HepG2 (cell line): ENCODE measurements around the gene VWA5B1.

Source experiments
- ARID2 ChIP-seq: sonication (generic); formaldehyde crosslinking; IDR thresholded peaks from 2 replicates; pipeline ENCODE4 v1.8.1; 2022; ENCODE audit warnings: mild to moderate bottlenecking, missing genetic modification reagents, borderline replicate concordance
- CTCF ChIP-seq: sonication (generic); formaldehyde crosslinking; IDR thresholded peaks from 2 replicates; pipeline ENCODE4 v1.5.0; 2020; ENCODE audit warnings: mild to moderate bottlenecking, missing genetic modification reagents, moderate library complexity
- EP300 ChIP-seq, 3 experiments: sonication (generic) in 1 of 3; formaldehyde crosslinking in 1 of 3; IDR thresholded peaks; 2 replicates each; pipeline versions ENCODE4 v1.5.1 to v1.6.1; 2011 to 2020; ENCODE audit warnings: low read depth in 2 of 3, low read length in 2 of 3, borderline replicate concordance in 1 of 3, improper control_type of control experiment in 1 of 3, mild to moderate bottlenecking in 1 of 3, missing genetic modification reagents in 1 of 3, moderate library complexity in 1 of 3
- IRF2 ChIP-seq: IDR thresholded peaks from 2 replicates; pipeline ENCODE4 v1.6.1; 2018; ENCODE audit warnings: missing genetic modification reagents, missing compliant biosample characterization
- SIN3A ChIP-seq: IDR thresholded peaks from 2 replicates; pipeline ENCODE4 v1.6.1; 2011; ENCODE audit warnings: low read depth, mild to moderate bottlenecking, control low read depth, low read length, borderline replicate concordance
- SMC3 ChIP-seq: IDR thresholded peaks from 2 replicates; pipeline ENCODE4 v1.6.1; 2011; ENCODE audit warnings: low read length, improper control_type of control experiment
- SP1 ChIP-seq, 2 experiments: fragments of 450-650 bp in 1 of 2; sonication (generic) in 1 of 2; formaldehyde crosslinking in 1 of 2; IDR thresholded peaks; 2 replicates each; pipeline versions ENCODE4 v1.4.0 to v1.6.1; 2016 to 2020; ENCODE audit warnings: missing genetic modification reagents in 1 of 2
- ZNF282 ChIP-seq: fragments of 450-650 bp; IDR thresholded peaks from 2 replicates; pipeline ENCODE4 v1.6.1; 2018; ENCODE audit not compliant: partially characterized antibody
- ZNF589 ChIP-seq: sonication (generic); formaldehyde crosslinking; conservative IDR thresholded peaks from 2 replicates; pipeline ENCODE4 v1.8.0; 2022; ENCODE audit warnings: mild to moderate bottlenecking, moderate library complexity, missing genetic modification reagents
- ZNF775 ChIP-seq: sonication (generic); formaldehyde crosslinking; IDR thresholded peaks from 2 replicates; pipeline ENCODE4 v1.4.0; 2020; ENCODE audit warnings: missing genetic modification reagents, mild to moderate bottlenecking, moderate library complexity, borderline replicate concordance
- TF ChIP-seq, protein P1 (sequence below): IDR thresholded peaks from 2 replicates; pipeline ENCODE4 v1.6.1; 2012; ENCODE audit warnings: inconsistent platforms

DNA sequence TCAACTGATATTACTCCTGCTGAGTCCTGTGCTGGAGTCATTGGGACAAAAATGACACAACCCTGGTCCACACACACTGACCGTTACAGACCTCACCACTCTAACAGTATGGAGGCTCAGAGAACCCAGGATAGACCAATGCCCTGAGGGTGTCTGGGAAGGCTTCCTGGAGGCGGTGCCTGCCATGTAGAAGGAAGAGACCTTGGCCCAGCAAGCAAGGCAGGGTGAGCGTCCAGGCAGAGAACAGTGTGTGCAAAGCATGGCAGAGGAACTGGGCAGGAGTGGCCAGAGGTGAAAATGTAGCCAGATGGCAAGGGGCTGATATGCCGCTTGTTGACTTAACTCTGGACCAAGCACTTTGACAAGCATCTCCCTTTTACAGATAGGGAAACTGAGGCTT lies 85.5 kb downstream of the VWA5B1 start:
- TF ChIP-seq SP1 (IDR thresholded peaks at IDR 0.05): no peak
- TF ChIP-seq SP1 (CRISPR knock-in tag; IDR thresholded peaks at IDR 0.05): no peak
- TF ChIP-seq CTCF (CRISPR knock-in tag): no peak
- no peak for TF ChIP-seq IRF2 (CRISPR knock-in tag)
- no peak for TF ChIP-seq SMC3
- no peak for TF ChIP-seq ZNF589 (CRISPR knock-in tag)
- TF ChIP-seq ARID2 (CRISPR knock-in tag): no peak
- TF ChIP-seq EP300 (IDR thresholded peaks at IDR 0.05; ENCODE audit: low read depth in 2 of 2, low read length in 2 of 2): no peak
- no peak for TF ChIP-seq EP300 (CRISPR knock-in tag; IDR thresholded peaks at IDR 0.05; ENCODE audit: borderline replicate concordance)
- no peak for TF ChIP-seq ZNF775 (CRISPR knock-in tag)
- TF ChIP-seq, protein P1, sequence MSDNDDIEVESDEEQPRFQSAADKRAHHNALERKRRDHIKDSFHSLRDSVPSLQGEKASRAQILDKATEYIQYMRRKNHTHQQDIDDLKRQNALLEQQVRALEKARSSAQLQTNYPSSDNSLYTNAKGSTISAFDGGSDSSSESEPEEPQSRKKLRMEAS: no peak
- TF ChIP-seq SIN3A: no peak
- no peak for TF ChIP-seq ZNF282
